Sigmoid colon (tissue), 4 donors: ENCODE data around the gene TM6SF1.

Source experiments
- EP300 ChIP-seq, 4 donors: sonication (generic); formaldehyde crosslinking; IDR thresholded peaks; one replicate each; pipeline ENCODE4 v1.6.1; 2017; ENCODE audit warnings: antibody characterized with exemption in 4 of 4
- POLR2A ChIP-seq, 2 donors: fragments of 450-650 bp; IDR thresholded peaks; one replicate each; pipeline ENCODE4 v1.6.1; 2016; ENCODE audit warnings: antibody characterized with exemption in 2 of 2, mild to moderate bottlenecking in 2 of 2, moderate library complexity in 2 of 2
- POLR2AphosphoS5 ChIP-seq, 4 donors: sonication (generic); formaldehyde crosslinking; IDR thresholded peaks; one replicate each; pipeline ENCODE4 v1.6.1; 2017; ENCODE audit warnings: antibody characterized with exemption in 4 of 4
- TF ChIP-seq, protein P1 (sequence below), 4 experiments: fragments of 450-650 bp in 3 of 4; fragments of 200-600 bp in 1 of 4; IDR thresholded peaks; one replicate each; pipeline ENCODE4 v1.5.1; 2016 to 2019; ENCODE audit warnings: antibody characterized with exemption in 4 of 4, mild to moderate bottlenecking in 3 of 4, moderate library complexity in 2 of 4

DNA sequence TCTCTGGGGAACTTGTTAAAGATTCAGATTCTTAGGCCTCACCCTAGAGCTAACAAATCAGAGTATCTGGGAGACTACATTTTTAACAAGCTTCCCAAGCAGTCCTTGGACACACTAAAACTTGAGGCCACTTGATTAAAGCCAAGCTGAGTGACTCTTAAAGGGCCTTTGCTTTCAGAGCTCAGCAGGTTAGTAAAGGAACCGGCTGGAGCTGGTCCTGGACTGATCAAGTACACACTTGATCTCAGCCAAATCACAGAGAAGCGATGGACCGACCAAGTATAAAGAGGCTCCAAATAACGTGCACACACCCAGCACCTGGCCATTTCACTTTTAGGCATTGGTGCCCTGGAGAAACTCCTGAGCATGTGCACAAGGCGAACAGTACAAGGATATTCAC, 12.9 kb upstream of the TM6SF1 start:
- TF ChIP-seq, protein P1, sequence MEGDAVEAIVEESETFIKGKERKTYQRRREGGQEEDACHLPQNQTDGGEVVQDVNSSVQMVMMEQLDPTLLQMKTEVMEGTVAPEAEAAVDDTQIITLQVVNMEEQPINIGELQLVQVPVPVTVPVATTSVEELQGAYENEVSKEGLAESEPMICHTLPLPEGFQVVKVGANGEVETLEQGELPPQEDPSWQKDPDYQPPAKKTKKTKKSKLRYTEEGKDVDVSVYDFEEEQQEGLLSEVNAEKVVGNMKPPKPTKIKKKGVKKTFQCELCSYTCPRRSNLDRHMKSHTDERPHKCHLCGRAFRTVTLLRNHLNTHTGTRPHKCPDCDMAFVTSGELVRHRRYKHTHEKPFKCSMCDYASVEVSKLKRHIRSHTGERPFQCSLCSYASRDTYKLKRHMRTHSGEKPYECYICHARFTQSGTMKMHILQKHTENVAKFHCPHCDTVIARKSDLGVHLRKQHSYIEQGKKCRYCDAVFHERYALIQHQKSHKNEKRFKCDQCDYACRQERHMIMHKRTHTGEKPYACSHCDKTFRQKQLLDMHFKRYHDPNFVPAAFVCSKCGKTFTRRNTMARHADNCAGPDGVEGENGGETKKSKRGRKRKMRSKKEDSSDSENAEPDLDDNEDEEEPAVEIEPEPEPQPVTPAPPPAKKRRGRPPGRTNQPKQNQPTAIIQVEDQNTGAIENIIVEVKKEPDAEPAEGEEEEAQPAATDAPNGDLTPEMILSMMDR (IDR thresholded peaks at IDR 0.05) = no peak
- no peak for TF ChIP-seq EP300 (IDR thresholded peaks at IDR 0.05)
- TF ChIP-seq POLR2A (IDR thresholded peaks at IDR 0.05) = no peak
- TF ChIP-seq POLR2AphosphoS5 (IDR thresholded peaks at IDR 0.05) = no peak
